CD4-positive, alpha-beta T cell treated with Interleukin-6 for 4 hours (primary cell): ENCODE measurements around the gene CTDP1.
A peak's percentile ranks its signal among the peaks of the same experiment; 100 is the strongest.

ENCODE experiments used
- DNase-seq: peaks from one replicate; pipeline ENCODE4 v3.0.0-alpha.2; 2020; ENCODE audit warnings: mixed read lengths

Gene CTDP1

DNA sequence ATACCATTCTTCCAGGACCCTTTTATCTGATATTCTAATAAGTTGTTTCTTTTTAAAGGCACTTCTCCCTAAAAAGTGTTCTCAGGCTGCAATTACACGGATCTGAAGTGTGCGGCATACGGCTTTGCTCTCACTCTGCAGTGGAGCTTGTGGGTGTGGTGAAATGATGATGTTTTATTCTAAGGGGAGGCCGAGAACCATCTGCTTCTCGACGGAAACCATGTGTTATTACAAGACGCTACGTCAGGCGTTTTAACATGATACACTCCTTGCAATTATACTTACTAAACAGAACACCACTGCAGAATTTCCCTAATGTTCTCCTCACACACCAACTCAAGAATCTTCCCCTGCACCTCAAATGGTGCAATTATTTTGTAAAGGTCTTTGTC is 34.9 kb upstream of the CTDP1 start:
- DNase-seq, result no peak

DNA sequence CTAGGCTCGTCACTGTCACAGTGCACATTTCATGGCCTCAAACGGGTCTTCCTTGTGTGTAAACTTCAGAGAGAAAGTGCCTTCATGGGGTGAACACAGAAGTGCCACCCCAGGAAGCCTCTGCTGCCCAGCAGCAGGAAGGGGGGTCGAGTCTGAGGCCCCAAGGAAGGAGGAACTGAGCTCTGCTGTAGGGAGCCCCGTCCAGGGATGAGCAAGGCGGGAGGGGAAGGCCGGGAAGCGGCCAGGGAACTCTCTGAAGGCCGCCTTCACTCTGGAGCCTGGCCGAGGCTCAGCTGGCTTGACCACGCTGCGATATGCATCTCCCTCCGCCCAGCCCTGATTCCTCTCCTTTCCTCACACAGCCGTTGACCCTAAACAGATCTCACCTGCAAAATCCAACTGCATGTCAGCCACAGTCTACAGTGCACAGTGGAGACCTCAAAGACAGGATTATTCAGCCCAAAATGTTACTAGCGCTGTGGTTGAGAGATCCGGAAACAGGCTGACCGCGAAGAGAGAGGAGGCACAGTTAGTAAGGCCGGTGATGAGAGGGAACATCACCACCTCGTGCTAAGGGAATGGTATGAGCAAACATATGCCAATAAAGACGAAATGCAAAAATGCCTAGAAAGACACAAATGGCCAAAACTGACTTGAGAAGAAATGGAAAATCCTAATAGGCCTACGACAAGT is 34.2 kb upstream of the CTDP1 start:
- no peak for DNase-seq

DNA sequence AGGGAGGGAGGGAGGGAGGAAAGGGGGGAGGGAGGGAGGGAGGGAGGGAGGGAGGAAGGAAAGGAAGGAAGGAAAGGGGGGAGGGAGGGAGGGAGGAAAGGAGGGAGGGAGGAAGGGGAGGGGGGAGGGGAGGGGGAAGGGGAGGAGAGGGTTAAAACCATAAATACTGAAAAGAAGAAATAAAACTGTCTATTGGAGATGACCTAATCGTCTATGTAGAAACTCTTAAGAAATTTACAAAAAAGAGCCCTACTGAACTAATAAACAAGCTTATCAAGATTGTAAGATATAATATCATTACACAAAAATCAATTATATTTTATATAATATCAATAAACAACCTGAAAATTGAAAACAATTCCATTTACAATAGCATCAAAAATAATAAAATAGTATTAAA is 32.3 kb upstream of the CTDP1 start:
- no peak for DNase-seq

GRCh38 chr18:79650959-79651358 is 28.6 kb upstream of the CTDP1 start:
- no peak for DNase-seq

DNA sequence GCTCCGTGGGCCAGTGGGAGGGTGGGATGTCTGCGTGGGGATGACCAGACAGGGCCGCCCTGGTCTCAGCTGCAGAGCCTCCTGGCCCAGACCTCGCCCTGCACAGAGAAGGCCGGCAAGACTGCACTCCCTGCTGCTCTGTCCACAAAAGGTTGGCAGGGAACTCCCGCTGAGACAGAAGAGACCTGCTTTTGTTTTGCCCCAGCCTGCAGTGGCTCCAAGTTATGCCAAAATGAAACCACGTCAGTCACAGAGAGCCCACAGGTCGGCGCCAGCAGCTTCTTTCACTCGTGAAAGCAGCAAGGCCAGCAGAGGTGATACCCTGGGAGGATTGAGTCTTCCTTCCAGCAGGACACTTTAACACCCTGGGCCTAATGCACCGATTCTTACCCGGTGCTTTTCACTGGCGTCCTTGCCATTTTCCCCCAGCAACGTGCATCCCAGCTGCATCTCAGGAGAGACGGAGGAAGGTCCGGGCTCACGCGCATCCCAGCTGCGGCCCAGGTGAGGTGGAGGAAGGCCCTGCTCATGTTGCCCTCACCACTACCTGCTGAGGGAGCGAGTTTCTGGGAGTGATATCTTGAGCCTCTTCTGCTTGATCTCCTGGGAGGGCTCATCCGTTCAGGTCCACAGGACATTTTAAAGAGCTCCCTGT is 22.1 kb upstream of the CTDP1 start:
- no peak for DNase-seq

- DNase-seq, result no peak
These were observed 21.2 kb upstream of the CTDP1 start for GRCh38 chr18:79658366-79658765.

GRCh38 chr18:79659733-79660132 is 19.9 kb upstream of the CTDP1 start:
- DNase-seq, result no peak

GRCh38 chr18:79662034-79662433 is 17.6 kb upstream of the CTDP1 start:
- DNase-seq, result no peak

DNA sequence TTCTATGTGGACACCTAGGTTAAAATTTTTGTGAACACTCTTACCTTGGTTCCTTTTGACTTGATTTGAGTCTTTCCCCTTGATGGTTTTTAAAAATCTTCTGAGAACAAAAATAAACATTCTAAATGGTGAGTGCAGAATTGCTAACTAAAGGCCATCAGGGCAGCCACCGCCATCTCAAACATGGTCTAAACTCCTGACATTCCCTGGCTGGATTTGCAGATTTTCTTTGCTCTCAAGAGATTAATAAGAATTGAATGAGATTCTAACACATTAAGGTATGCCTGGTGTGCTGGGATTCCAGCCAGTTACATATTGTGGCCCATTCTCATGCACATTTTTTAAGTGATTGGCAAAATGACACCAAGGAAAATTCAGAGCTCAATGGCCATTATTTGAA is 17.2 kb upstream of the CTDP1 start:
- no peak for DNase-seq

DNA sequence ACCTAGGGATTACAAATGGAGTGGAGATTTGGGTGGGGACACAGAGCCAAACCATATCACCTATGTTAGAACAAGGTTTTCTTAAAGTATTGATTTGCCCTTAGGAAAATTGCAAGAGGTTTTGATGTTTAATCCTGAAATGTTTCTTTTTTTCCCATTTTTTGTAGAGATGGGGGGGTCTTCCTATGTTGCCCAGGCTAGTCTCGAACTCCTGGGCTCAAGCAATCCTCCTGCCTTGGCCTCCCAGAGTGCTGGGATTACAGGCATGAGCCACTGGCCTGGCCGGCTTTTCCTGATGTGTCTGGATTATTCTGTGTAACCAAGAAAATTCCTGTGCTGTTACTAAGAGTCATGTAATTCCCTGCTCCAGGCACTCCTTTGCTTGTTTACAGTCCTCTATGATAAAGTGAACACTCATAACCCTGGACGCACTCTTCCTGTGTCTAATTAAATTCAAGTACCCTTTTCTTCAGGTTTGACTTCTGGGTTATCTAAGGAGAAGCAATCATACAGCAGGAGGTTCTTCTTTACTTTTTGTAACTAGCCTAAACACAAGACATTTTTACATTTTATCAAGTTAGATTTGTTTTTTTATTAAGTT is 15.0 kb upstream of the CTDP1 start:
- no peak for DNase-seq

DNA sequence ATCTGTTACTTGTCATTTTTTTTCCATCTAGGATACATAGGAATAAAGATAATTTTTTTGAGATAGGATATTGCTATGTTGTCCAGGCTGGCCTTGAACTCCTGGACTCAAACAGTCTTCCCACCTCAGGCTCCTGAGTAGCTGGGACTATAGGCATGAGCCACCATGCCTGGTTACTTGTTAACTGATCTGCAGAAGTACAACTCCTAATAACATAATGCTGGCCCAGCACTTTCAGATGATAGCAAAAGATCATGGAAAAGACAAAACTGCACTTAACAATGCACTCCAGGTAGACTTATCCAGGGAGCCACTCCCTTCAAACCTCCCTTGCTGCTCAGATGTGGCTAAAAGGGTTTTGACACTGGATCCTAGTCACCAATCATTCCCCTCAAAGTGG is 11.4 kb upstream of the CTDP1 start:
- DNase-seq, result no peak

DNA sequence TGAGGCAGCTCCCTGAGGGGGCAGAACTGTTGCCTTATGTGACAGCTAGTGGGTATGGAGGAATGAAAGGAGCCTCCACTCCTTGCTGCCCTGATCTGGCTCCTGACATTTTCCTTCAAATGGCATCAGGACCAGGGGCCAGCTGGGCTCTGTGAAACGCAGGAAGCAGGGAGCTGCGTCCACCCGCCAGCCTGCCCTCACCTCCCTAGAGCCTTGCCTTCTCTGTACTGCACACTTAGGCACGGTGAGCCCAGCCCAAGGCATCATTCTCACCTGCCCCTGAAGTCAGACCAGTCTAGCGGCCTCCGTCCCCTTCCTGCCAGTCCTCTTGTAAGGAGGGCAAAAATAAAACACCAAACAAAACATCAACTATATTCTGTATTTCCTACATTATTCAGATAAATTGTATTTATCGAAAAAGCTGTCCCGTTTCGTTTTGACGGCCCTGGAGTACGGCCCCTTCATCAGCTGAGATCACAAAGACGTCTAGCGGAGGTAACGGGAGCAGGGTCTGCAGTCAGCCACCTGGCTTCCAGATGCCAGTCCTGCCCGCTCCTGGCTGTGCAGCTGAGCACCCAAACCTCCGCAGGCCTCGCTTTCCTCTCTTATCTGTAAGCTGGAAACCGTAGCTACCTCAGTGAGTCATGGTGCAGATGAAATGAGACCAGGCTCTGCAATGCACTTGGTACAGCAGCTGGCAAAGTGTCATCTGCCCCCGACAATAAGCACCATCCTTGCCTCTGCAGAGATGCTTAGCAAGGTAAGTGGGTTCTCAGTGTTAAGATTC is 6.9 kb upstream of the CTDP1 start:
- DNase-seq, result no peak

DNA sequence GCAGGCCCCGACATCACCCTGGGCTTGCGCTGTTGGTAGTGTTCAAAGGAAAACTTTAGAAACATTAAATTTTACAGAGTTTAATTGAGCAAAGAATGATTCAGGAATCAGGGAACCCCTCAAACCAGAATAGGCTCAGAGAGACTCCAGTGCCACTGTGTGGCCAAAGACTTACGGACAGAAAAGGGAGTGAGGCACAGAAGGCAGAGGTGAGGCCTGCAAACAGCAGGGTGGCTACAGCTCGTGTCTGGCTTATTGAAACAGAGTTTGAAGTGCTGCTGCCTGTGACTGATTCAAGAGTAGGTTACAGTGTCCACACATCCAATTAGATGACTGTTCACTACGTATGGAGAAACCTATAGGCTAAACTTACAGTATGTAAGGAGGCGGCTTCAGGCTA is 2.4 kb upstream of the CTDP1 start:
- no peak for DNase-seq

- DNase-seq, result no peak
These were observed 1.8 kb upstream of the CTDP1 start for GRCh38 chr18:79677840-79678239.

GRCh38 chr18:79678665-79679551 is 695 bp upstream of the CTDP1 start:
- peak; percentile 99 for DNase-seq

DNA sequence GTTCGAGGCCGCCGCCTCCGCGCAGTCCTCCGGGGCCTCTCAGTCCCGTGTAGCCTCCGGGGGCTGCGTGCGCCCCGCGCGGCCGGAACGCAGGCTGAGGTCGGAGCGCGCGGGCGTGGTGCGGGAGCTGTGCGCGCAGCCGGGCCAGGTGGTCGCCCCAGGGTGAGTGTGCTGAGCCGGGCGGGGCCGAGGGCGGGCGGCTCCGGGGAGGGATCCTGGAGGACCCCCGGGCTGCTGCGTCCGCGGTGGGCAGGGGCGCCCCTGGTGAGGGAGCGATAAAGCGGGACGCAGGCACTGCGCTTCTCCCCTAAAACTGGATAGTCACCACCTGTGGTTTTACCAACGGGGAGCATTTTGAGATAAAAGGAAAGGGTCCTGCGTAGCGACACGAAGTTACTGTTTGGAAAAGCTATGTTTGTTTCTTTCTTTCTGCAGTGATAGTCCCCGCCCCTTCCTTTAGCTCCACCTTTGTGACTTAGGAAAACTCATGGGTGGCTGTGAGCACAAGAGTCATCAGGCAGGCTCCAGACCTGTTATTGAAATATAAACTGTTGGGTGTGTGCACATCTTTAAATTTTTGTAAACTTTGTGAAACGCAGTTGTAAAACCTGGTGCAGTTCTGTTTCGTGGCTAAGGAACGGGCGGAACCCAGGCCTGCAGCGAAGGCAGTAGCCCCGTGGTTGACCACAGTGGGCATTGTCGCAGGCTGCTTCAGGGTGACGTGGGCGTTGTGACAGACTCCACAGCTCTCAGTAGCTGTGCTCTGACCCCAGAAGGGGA is 687 bp downstream of the CTDP1 start:
- DNase-seq, result peak; percentile 59

- DNase-seq, result no peak
These were observed 1.3 kb downstream of the CTDP1 start for GRCh38 chr18:79680891-79681339.

- DNase-seq, result peak; percentile 73
These were observed 2.1 kb downstream of the CTDP1 start for GRCh38 chr18:79681484-79682387.

DNA sequence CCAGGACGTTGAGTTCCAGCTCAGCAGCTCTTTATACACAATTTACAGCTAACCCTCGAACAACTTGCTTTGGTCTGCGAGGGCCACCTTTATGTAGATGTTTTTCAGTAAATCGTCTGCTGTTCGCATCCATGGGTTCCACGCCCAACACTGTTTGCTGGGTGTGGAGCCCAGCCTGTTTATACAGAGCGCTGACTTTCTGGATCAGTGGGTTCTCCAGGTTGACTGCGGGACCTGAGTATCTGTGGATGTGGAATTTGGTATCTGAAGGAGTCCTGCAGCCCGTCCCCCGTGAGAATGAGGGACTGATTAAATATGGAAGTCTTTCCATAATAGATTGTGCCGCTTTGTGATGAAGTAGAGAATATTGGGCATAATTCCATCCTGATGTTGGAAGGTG is 2.9 kb downstream of the CTDP1 start:
- DNase-seq, result no peak

DNA sequence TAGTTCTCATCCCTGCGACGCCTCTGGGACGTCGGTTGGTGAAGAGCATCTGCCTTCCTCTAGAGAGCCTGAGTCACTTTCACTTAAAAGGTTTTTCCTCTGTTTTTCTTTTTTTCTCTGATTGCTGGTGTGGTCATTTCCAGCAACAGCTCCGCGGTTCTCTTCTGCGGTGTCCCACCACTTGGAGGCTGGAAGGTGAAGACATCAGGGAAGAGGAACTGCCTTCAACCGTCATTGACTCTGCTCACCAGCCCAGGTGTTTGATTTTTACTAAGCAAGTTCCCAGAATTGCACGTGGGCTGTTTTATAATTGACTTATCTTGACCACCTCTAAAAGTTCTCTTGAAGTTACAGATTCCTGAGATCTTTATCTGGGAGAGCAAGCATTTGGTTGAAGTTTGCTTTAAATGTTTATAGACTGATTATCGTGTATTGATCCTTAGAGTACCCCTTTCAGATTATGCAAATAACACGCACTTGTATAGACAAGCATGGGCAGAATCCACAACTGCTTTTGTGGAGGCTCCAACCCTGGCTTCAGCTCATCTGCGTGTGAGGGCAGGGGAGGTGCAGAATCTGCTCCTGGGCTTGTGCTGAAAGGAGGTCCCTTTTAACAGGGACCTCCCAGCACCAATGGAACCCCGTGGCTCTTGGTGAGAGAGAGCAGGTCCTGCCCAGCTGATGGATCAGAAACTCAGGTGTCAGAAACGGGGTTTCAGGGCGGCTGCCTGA is 3.5 kb downstream of the CTDP1 start:
- DNase-seq, result peak; percentile 40
